Cardiac fibroblast (primary cell): ENCODE results near the gene MYO9A.

ENCODE experiments used
- DNase-seq, 2 donors: peaks; one replicate each; pipeline versions ENCODE4 v3.0.0 to v3.0.0-alpha.2; 2010; ENCODE audit warnings: low read depth in 2 of 2
- H3K4me3 ChIP-seq, 2 donors: replicated peaks in 1 of 2; 1 replicate in 1 of 2; 2 replicates in 1 of 2; pipeline ENCODE4 v1.5.1; 2011; ENCODE audit warnings: low read depth in 2 of 2, low read length in 2 of 2, mild to moderate bottlenecking in 2 of 2, moderate library complexity in 1 of 2
- CTCF ChIP-seq: IDR thresholded peaks from one replicate; pipeline ENCODE4 v1.5.1; 2011; ENCODE audit warnings: low read depth, mild to moderate bottlenecking, low read length, inconsistent platforms

The MYO9A gene

GRCh38 chr15:71920573-71920972 is 197.4 kb downstream of the MYO9A start:
- TF ChIP-seq CTCF: no peak
- DNase-seq: no peak
- H3K4me3 ChIP-seq: no peak overlapping the region

GRCh38 chr15:71916834-71917233 is 201.1 kb downstream of the MYO9A start:
- DNase-seq: no peak
- no peak for TF ChIP-seq CTCF
- H3K4me3 ChIP-seq: no peak overlapping the region

- H3K4me3 ChIP-seq: no peak overlapping the region
- DNase-seq: no peak
- no peak for TF ChIP-seq CTCF
These were observed 203.9 kb downstream of the MYO9A start for GRCh38 chr15:71914092-71914491.

- no peak for DNase-seq
- TF ChIP-seq CTCF: no peak
- no peak overlapping the region for H3K4me3 ChIP-seq
These were observed 218.3 kb downstream of the MYO9A start for GRCh38 chr15:71899674-71900073.

- peak; percentile 34 to 57 for DNase-seq
- no peak for TF ChIP-seq CTCF
- no peak overlapping the region for H3K4me3 ChIP-seq
These were observed 224.3 kb downstream of the MYO9A start for GRCh38 chr15:71893691-71894090.

GRCh38 chr15:71892335-71892734 is 225.6 kb downstream of the MYO9A start:
- no peak for DNase-seq
- no peak for TF ChIP-seq CTCF
- no peak overlapping the region for H3K4me3 ChIP-seq

- TF ChIP-seq CTCF: no peak
These were observed 226.9 kb downstream of the MYO9A start for GRCh38 chr15:71891026-71891425.

More at GRCh38 chr15:71891026-71891425, 226.9 kb downstream of the MYO9A start:
- DNase-seq: no peak
- no peak overlapping the region for H3K4me3 ChIP-seq
